HCT116 (cell line): Measurements from ENCODE around the gene INF2. TPM values are rescaled to one million over a fixed set of nuclear protein-coding genes. Genes with fewer than 3 reads are reported as not detected.

Experiments used
- ATAC-seq: fragments of 200-7000 bp; cut with Tn5 transposase; 2 replicates; pipeline ENCODE4 v1.9.1; 2020; ENCODE audit warnings: mild to moderate bottlenecking, moderate library complexity
- BruUV-seq: library from RNA; stranded (reverse); fragments of 400-500 nt; replicated peaks from 2 replicates; lab custom pipeline; 2021; lab: Mats Ljungman, UMichigan
- CTCF ChIA-PET: fragments of 300-600 bp; sonication (Branson Sonifier 250); formaldehyde crosslinking; loops from one replicate; lab custom pipeline; 2021; ENCODE audit warnings: antibody characterized with exemption; lab: Charles Lee
- POLR2A ChIA-PET: fragments of 300-600, 350-600 bp; sonication (Branson Sonifier 250); formaldehyde crosslinking; loops from one replicate; lab custom pipeline; 2021; ENCODE audit warnings: antibody characterized with exemption; lab: Charles Lee
- RAD21 ChIA-PET, 2 experiments: fragments of 300-600 bp; sonication (Branson Sonifier 250); formaldehyde crosslinking; loops; one replicate each; lab custom pipeline; 2023; ENCODE audit warnings: low total read pairs in 2 of 2; ENCODE audit not compliant: uncharacterized antibody in 2 of 2, unreplicated experiment in 2 of 2, low non-redundant PET in 1 of 2; lab: Charles Lee
- DNase-seq: peaks from one replicate; pipeline ENCODE4 v3.0.0-alpha.2; 2010; ENCODE audit warnings: low read depth, low spot score
- H2AFZ ChIP-seq: fragments of 200-600 bp; shearing (Covaris generic), sonication (generic); 2 replicates; pipeline ENCODE4 v1.6.1; 2017; ENCODE audit warnings: low read depth, mixed run types, mixed read lengths, antibody characterized with exemption, low read length; ENCODE audit not compliant: poor library complexity, severe bottlenecking
- H3K27ac ChIP-seq: 2 replicates; pipeline ENCODE4 v1.5.1; 2012; ENCODE audit warnings: low read depth, low read length
- H3K27me3 ChIP-seq: fragments of 200-600 bp; sonication (generic); 2 replicates; pipeline ENCODE4 v1.6.1; 2016; ENCODE audit warnings: mixed run types, low read length, mixed read lengths; ENCODE audit not compliant: insufficient read depth
- H3K36me3 ChIP-seq, 2 experiments: fragments of 200-500 bp in 1 of 2; fragments of 200-600 bp in 1 of 2; sonication (Bioruptor generic) in 1 of 2; sonication (generic) in 1 of 2; 2 replicates each; pipeline versions ENCODE4 v1.5.1 to v1.6.1; 2014 to 2016; ENCODE audit warnings: low read length in 2 of 2, inconsistent platforms in 1 of 2, mixed read lengths in 1 of 2, mixed run types in 1 of 2; ENCODE audit not compliant: insufficient read depth in 2 of 2, control insufficient read depth in 1 of 2
- H3K4me1 ChIP-seq, 2 experiments: fragments of 200-600 bp in 1 of 2; sonication (generic) in 1 of 2; 2 replicates each; pipeline versions ENCODE4 v1.5.1 to v1.6.1; 2012 to 2017; ENCODE audit warnings: low read length in 2 of 2, inconsistent platforms in 1 of 2, mild to moderate bottlenecking in 1 of 2, mixed read lengths in 1 of 2, mixed run types in 1 of 2, moderate library complexity in 1 of 2; ENCODE audit not compliant: insufficient read depth in 2 of 2, control insufficient read depth in 1 of 2
- H3K4me2 ChIP-seq: fragments of 200-600 bp; sonication (generic); 2 replicates; pipeline ENCODE4 v1.6.1; 2017; ENCODE audit warnings: mixed run types, low read length, mixed read lengths
- H3K4me3 ChIP-seq, 2 experiments: fragments of 200-600 bp in 1 of 2; sonication (generic) in 1 of 2; replicated peaks in 1 of 2; 2 replicates each; pipeline ENCODE4 v1.5.1; 2011 to 2016; ENCODE audit warnings: low read length in 2 of 2, control low read depth in 1 of 2, low read depth in 1 of 2, mild to moderate bottlenecking in 1 of 2, mixed read lengths in 1 of 2, mixed run types in 1 of 2
- H3K79me2 ChIP-seq: fragments of 200-600 bp; sonication (generic); 2 replicates; pipeline ENCODE4 v1.6.1; 2017; ENCODE audit warnings: mild to moderate bottlenecking, mixed run types, low read length, moderate library complexity, mixed read lengths; ENCODE audit not compliant: insufficient read depth
- H3K9ac ChIP-seq: fragments of 200-600 bp; sonication (generic); 2 replicates; pipeline ENCODE4 v1.6.1; 2016; ENCODE audit warnings: low read length, mixed read lengths
- H3K9me2 ChIP-seq: fragments of 200-600 bp; sonication (generic), shearing (Covaris generic); 2 replicates; pipeline ENCODE4 v1.6.1; 2017; ENCODE audit warnings: mixed run types, mild to moderate bottlenecking, moderate library complexity; ENCODE audit not compliant: insufficient read depth
- H3K9me3 ChIP-seq, 2 experiments: fragments of 200-500 bp in 1 of 2; fragments of 200-600 bp in 1 of 2; sonication (Bioruptor generic) in 1 of 2; sonication (generic) in 1 of 2; 2 replicates each; pipeline ENCODE4 v1.6.1; 2014 to 2017; ENCODE audit warnings: low read length in 2 of 2, mixed read lengths in 2 of 2, inconsistent platforms in 1 of 2, low read depth in 1 of 2, mild to moderate bottlenecking in 1 of 2, mixed run types in 1 of 2, moderate library complexity in 1 of 2; ENCODE audit not compliant: control insufficient read depth in 1 of 2, insufficient read depth in 1 of 2
- H4K20me1 ChIP-seq: fragments of 200-600 bp; sonication (generic), shearing (Covaris generic); 2 replicates; pipeline ENCODE4 v1.6.1; 2017; ENCODE audit warnings: mixed run types, mild to moderate bottlenecking, moderate library complexity; ENCODE audit not compliant: insufficient read depth
- POLR2A ChIP-seq: IDR thresholded peaks from 2 replicates; pipeline ENCODE4 v1.7.0; 2011; ENCODE audit warnings: borderline replicate concordance; ENCODE audit not compliant: insufficient read depth, insufficient read length; ENCODE audit errors: extremely low read depth
- POLR2AphosphoS5 ChIP-seq: IDR thresholded peaks from 2 replicates; pipeline ENCODE4 v1.6.1; 2011; ENCODE audit warnings: mild to moderate bottlenecking, low read depth, low read length, moderate library complexity
- RAD21 ChIP-seq: IDR thresholded peaks from 2 replicates; pipeline ENCODE4 v1.6.1; 2012; ENCODE audit warnings: low read depth, mild to moderate bottlenecking
- SIN3A ChIP-seq: IDR thresholded peaks from 2 replicates; pipeline ENCODE4 v1.6.1; 2012; ENCODE audit warnings: low read depth
- TCF7L2 ChIP-seq: IDR thresholded peaks from 2 replicates; pipeline ENCODE4 v1.7.0; 2011; ENCODE audit warnings: borderline replicate concordance, inconsistent platforms; ENCODE audit not compliant: insufficient read depth, insufficient read length; ENCODE audit errors: extremely low read depth
- YY1 ChIP-seq: IDR thresholded peaks from 2 replicates; pipeline ENCODE4 v1.6.1; 2011; ENCODE audit warnings: low read length, low read depth, moderate library complexity, mild to moderate bottlenecking; ENCODE audit not compliant: insufficient replicate concordance; ENCODE audit errors: extremely low read depth
- ZFX ChIP-seq: fragments of 450-650 bp; IDR thresholded peaks from 2 replicates; pipeline ENCODE4 v1.6.1; 2017
- intact Hi-C: fragments of 100-400 bp; cut with micrococcal nuclease; formaldehyde crosslinking; loops from 2 replicates; pipeline ENCODE4 v1.10.0; 2022
- total RNA-seq: library from RNA; stranded (reverse); gene quantifications from one replicate; pipeline ENCODE4 v1.2.1, GENCODE V29; 2021; ENCODE audit not compliant: unreplicated experiment

INF2 gene
- total RNA-seq, 1 experiment from 2014 or later: 95.8 TPM

- BruUV-seq: TSS peak; percentile 59
- H2AFZ ChIP-seq: no peak overlapping the region
- RAD21 ChIA-PET: interaction anchor here in 1 of 2 experiments (1.1 kb wide), 1 partner anchor 12 kb away, joined by 3 read pairs; no protein-coding TSS in a partner anchor
Observed at GRCh38 chr14:104677512-104678332, 11.7 kb upstream of the INF2 start.

GRCh38 chr14:104678346-104678745 is 11.1 kb upstream of the INF2 start:
- POLR2A ChIA-PET: interaction anchor here (0.9 to 2.2 kb wide), 4 partner anchors 9 to 74 kb away, joined by 4 to 13 read pairs (median 6); partner anchors contain the start of gene SIVA1
- intact Hi-C loops: no loop called here
- RAD21 ChIA-PET: no interaction called here
- H3K79me2 ChIP-seq: no peaks in the 10 kb centered on the region
- peak overlapping the region; percentile 98 for H3K27ac ChIP-seq
- H3K4me3 ChIP-seq: peak overlapping the region; percentile 52 to 62
- H3K9ac ChIP-seq: peak overlapping the region; percentile 89
- BruUV-seq: TSS peak; percentile 92
- H4K20me1 ChIP-seq: no peaks in the 10 kb centered on the region
- no peaks in the 10 kb centered on the region for H3K9me3 ChIP-seq
- H3K36me3 ChIP-seq: no peaks in the 10 kb centered on the region
- DNase-seq (no peak), ATAC-seq (peak; percentile 9; the same call in 1 of the 2 replicates)
- CTCF ChIA-PET: interaction anchor here (1.2 to 1.3 kb wide), 2 partner anchors 10 to 12 kb away, joined by 4 to 5 read pairs; no protein-coding TSS in a partner anchor
- H3K27me3 ChIP-seq: no peaks in the 10 kb centered on the region
- H3K9me2 ChIP-seq: no peaks in the 10 kb centered on the region
- peaks cover 58 to 75% of the 10 kb centered on the region in 2 experiments for H3K4me1 ChIP-seq
- peak overlapping the region; percentile 89 for H3K4me2 ChIP-seq
- no peak overlapping the region for H2AFZ ChIP-seq
- TF ChIP-seq ZFX (peak; percentile 46; the same call in 1 of the 2 replicates), TCF7L2 (no peak)

More at GRCh38 chr14:104677512-104678332, 11.7 kb upstream of the INF2 start:
- Histone ChIP-seq H4K20me1 (no peaks in the 10 kb centered on the region), H3K4me2 (peak overlapping the region; percentile 89), H3K9me2 (no peaks in the 10 kb centered on the region), H3K9ac (peak overlapping the region; percentile 89), H3K4me3 (peak overlapping the region; percentile 52 to 62), H3K27me3 (no peaks in the 10 kb centered on the region), H3K9me3 (no peaks in the 10 kb centered on the region), H3K27ac (peak overlapping the region; percentile 98), H3K79me2 (no peaks in the 10 kb centered on the region), H3K4me1 (peaks cover 53 to 69% of the 10 kb centered on the region in 2 experiments), H3K36me3 (no peaks in the 10 kb centered on the region)
- ATAC-seq (peak; percentile 59), DNase-seq (no peak)
- ChIA-PET POLR2A (interaction anchor here (0.7 to 2.2 kb wide), 5 partner anchors 9 to 75 kb away, joined by 4 to 13 read pairs (median 5); partner anchors contain the start of gene SIVA1), CTCF (interaction anchor here (1.2 to 1.3 kb wide), 2 partner anchors 10 to 12 kb away, joined by 4 to 5 read pairs; no protein-coding TSS in a partner anchor)
- intact Hi-C loops: no loop called here
- TF ChIP-seq RAD21 (no peak), SIN3A (no peak), YY1 (peak; percentile 78), POLR2AphosphoS5 (peak; percentile 55), POLR2A (peak; percentile 90), ZFX (peak; percentile 77)
